Measurements from ENCODE around the gene CNOT10.

DNA sequence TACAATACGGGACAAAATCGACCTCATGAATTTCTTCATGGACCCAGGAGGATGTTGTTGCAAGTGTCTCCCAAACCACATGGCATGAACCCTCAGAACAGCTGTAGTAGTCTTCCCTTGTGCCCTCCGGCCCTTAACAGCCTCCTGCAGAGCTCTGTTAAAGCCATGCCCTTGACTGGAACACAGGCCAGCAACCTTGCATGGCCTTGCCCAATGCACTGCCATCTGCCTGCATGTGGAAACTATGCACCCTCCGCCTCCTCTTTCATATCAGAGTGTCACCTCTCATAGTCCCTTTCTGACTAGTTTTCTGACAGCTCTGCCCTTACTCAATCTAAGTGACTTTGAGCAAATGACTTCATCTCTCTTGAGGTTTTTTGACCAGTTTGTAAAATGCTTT lies 93.4 kb downstream of the CNOT10 start:
- TF ChIP-seq, protein P1, sequence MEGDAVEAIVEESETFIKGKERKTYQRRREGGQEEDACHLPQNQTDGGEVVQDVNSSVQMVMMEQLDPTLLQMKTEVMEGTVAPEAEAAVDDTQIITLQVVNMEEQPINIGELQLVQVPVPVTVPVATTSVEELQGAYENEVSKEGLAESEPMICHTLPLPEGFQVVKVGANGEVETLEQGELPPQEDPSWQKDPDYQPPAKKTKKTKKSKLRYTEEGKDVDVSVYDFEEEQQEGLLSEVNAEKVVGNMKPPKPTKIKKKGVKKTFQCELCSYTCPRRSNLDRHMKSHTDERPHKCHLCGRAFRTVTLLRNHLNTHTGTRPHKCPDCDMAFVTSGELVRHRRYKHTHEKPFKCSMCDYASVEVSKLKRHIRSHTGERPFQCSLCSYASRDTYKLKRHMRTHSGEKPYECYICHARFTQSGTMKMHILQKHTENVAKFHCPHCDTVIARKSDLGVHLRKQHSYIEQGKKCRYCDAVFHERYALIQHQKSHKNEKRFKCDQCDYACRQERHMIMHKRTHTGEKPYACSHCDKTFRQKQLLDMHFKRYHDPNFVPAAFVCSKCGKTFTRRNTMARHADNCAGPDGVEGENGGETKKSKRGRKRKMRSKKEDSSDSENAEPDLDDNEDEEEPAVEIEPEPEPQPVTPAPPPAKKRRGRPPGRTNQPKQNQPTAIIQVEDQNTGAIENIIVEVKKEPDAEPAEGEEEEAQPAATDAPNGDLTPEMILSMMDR (IDR thresholded peaks at IDR 0.05): no peak
- no peak for TF ChIP-seq EP300 (IDR thresholded peaks at IDR 0.05)
- no peak for TF ChIP-seq POLR2A (IDR thresholded peaks at IDR 0.05)

Measured in suprapubic skin (tissue), 3 donors.